ENCODE measurements around the gene PER2. TPM values are rescaled to one million over a fixed set of nuclear protein-coding genes. Genes with fewer than 3 reads are reported as not detected.
A peak's percentile ranks its signal among the peaks of the same experiment; 100 is the strongest.

PER2 gene
- total and polyA plus RNA-seq, 9 of the 15 experiments (the other 6 are each of a cell fraction or from before 2014, with no cell fraction given), result 1.1 to 10.3 (median 2.9) TPM

GRCh38 chr2:238288650-238289573, 502 bp upstream of the PER2 start (continued):
- TF ChIP-seq THAP12 (CRISPR knock-in tag; IDR thresholded peaks at IDR 0.05) (no peak), PHB (CRISPR knock-in tag; IDR thresholded peaks at IDR 0.05) (no peak), PRDM10 (IDR thresholded peaks at IDR 0.05; ENCODE audit: partially characterized antibody) (peak; percentile 98), NR0B1 (IDR thresholded peaks at IDR 0.05; ENCODE audit: partially characterized antibody) (no peak), ZNF347 (CRISPR knock-in tag; IDR thresholded peaks at IDR 0.05; ENCODE audit: low read depth) (no peak), POLR2H (tag; IDR thresholded peaks at IDR 0.05; ENCODE audit: low read depth) (no peak), ARID2 (IDR thresholded peaks at IDR 0.05) (no peak), KHSRP (IDR thresholded peaks at IDR 0.05) (no peak), EZH2 (IDR thresholded peaks at IDR 0.05; ENCODE audit: borderline replicate concordance, low read depth, low read length) (no peak), THRB (CRISPR knock-in tag; conservative IDR thresholded peaks at IDR 0.05) (no peak), RBM34 (IDR thresholded peaks at IDR 0.05; ENCODE audit: borderline replicate concordance, insufficient read depth, low read length) (no peak), PREB (CRISPR knock-in tag; IDR thresholded peaks at IDR 0.05) (no peak), KAT7 (CRISPR knock-in tag; IDR thresholded peaks at IDR 0.05; ENCODE audit: borderline replicate concordance) (no peak), KDM5B (IDR thresholded peaks at IDR 0.05; ENCODE audit: insufficient replicate concordance, low read depth, low read length) (peak; percentile 72), ZNF586 (CRISPR knock-in tag; conservative IDR thresholded peaks at IDR 0.05) (no peak), SP1 (CRISPR knock-in tag; IDR thresholded peaks at IDR 0.05) (peak; percentile 87)

Data from K562 (cell line).